ENCODE data around the gene CAPN10. TPM values are rescaled to one million over a fixed set of nuclear protein-coding genes. Genes with fewer than 3 reads are reported as not detected.

Gene CAPN10
- total RNA-seq, 1 donor from 2014 or later = 24.9 TPM

DNA sequence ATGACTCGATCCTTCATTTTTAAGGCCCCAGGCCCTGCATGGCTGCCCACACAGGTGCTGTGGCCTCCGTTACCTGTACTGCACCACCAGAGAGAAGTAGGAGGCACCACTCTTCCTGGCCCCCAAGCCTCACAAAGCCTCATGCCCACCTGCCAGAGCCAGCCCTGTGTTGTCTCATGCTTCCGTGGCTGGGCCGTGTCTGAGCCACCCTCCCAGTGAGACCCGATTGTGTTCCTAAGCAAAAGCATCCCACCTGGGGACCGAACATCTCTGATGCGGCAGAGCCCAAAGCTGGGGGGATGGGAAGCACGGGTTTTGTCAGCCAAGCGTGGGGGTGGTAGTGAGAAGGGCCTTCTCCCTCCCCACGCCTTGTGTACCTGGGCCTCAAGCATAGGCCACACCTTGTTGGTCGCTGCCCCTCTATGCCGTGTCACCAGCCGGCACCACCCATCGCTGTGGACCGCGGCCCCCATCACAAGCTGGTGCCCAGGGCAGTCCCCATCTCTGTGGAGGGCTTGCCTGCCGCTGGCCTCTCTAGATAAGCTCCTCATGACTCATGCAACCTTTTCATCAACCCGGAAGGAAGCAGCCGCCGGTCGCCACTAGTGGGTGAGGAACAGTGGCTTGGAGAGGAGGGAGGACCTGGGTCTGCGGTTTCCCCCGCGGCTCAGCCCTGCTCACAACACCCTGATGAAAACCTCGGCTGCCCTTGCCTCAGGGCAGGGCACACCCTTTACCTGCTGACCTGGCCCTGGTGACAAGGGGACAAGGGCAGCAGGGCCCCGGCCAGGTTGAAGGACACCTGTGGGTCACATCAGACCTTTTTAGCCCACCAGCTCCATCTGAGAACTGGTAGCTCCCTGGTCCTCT, 21.0 kb upstream of the CAPN10 start:
- Mint-ChIP-seq H3K4me3 (ENCODE audit: unreplicated experiment) (peak overlapping the region; percentile 8), H3K36me3 (ENCODE audit: low read depth, unreplicated experiment) (no peaks in the 10 kb centered on the region), H3K9me3 (ENCODE audit: unreplicated experiment) (no peaks in the 10 kb centered on the region), H3K27ac (ENCODE audit: unreplicated experiment) (peak overlapping the region; percentile 79), H3K4me1 (ENCODE audit: low read depth, unreplicated experiment) (peaks cover 18% of the 10 kb centered on the region), H3K27me3 (ENCODE audit: low read depth, unreplicated experiment) (no peaks in the 10 kb centered on the region)
- no peak overlapping the region for H3K4me3 ChIP-seq (ENCODE audit: insufficient read depth, low read depth, low read length)
- peaks cover 7% of the 10 kb centered on the region for H3K79me2 ChIP-seq (ENCODE audit: insufficient read depth, low read length)
- no peaks in the 10 kb centered on the region for H3K36me3 ChIP-seq (ENCODE audit: insufficient read depth, low read length)
- H3K27ac ChIP-seq (ENCODE audit: low read depth, low read length) = no peak overlapping the region
- peaks cover 16% of the 10 kb centered on the region for H4K20me1 ChIP-seq (ENCODE audit: insufficient read depth, low read length)
- H2AFZ ChIP-seq (ENCODE audit: low read depth, low read length) = peak overlapping the region; percentile 62
- no peak for FAIRE-seq
- no peak for TF ChIP-seq EZH2 (IDR thresholded peaks at IDR 0.05; ENCODE audit: insufficient read depth, low read length)
- TF ChIP-seq, protein P1, sequence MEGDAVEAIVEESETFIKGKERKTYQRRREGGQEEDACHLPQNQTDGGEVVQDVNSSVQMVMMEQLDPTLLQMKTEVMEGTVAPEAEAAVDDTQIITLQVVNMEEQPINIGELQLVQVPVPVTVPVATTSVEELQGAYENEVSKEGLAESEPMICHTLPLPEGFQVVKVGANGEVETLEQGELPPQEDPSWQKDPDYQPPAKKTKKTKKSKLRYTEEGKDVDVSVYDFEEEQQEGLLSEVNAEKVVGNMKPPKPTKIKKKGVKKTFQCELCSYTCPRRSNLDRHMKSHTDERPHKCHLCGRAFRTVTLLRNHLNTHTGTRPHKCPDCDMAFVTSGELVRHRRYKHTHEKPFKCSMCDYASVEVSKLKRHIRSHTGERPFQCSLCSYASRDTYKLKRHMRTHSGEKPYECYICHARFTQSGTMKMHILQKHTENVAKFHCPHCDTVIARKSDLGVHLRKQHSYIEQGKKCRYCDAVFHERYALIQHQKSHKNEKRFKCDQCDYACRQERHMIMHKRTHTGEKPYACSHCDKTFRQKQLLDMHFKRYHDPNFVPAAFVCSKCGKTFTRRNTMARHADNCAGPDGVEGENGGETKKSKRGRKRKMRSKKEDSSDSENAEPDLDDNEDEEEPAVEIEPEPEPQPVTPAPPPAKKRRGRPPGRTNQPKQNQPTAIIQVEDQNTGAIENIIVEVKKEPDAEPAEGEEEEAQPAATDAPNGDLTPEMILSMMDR (IDR thresholded peaks at IDR 0.05; ENCODE audit: insufficient read depth, low read depth, low read length) = no peak
- no peaks in the 10 kb centered on the region for H3K9me3 ChIP-seq (ENCODE audit: insufficient read depth, low read depth, low read length)
- H3K4me2 ChIP-seq (ENCODE audit: low read length) = peak overlapping the region; percentile 70
- H3K9ac ChIP-seq (ENCODE audit: low read length) = peak overlapping the region; percentile 39
- H3K4me1 ChIP-seq (ENCODE audit: insufficient read depth, low read length) = peaks cover 32% of the 10 kb centered on the region
- no peaks in the 10 kb centered on the region for H3K27me3 ChIP-seq (ENCODE audit: insufficient read depth, low read length)
- peak; percentile 54 for DNase-seq (ENCODE audit: low read depth)

DNA sequence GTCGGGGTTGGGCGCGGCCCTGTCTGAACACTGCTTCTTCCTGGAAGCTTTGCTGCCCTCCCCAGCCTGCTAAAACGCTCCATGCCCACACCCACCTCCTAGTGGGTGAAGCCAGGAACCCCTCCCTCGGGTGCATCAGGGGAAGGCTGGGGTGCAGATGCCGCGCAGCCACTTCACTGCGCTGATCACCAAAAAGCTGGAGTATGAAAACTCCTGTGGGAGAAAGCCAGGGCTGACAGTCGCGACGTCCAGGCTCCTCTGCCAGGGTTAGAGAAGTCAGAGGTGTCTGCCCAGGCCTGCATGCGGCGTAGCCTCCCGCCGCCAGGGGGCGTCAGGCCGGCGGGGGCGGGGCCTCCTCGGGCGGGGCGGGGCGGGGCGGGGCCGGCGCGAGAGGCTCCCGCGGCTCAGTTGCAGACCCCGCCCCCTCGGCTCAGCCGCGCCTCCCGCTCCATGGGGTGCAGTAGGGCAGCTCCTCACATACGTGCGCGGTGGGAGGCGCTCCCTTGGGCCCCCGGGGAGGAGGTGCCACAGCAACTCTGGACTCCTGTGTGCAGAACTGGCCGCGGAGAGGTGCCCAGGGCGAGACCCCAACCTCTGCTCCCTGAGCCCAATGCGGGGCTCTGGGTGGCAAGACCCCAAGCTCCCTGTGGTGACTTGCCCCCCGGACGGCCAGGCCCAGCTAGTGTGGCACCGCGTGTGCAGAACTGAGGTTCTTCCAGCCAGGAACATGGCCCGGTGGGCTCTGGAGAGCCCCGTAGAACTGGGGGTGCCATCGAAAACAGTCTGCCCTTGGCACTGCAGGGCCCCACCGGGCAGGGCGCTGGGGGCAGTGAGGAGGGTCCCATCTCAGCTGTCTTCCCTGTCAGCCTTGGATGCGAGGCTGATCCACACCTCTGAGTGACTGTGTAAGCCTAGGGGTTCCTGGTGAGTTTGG, 20.1 kb upstream of the CAPN10 start:
- Histone ChIP-seq H4K20me1 (ENCODE audit: insufficient read depth, low read length) (peaks cover 25% of the 10 kb centered on the region), H3K9ac (ENCODE audit: low read length) (peak overlapping the region; percentile 39), H3K79me2 (ENCODE audit: insufficient read depth, low read length) (peaks cover 7% of the 10 kb centered on the region), H3K9me3 (ENCODE audit: insufficient read depth, low read depth, low read length) (no peaks in the 10 kb centered on the region), H3K27me3 (ENCODE audit: insufficient read depth, low read length) (no peaks in the 10 kb centered on the region), H2AFZ (ENCODE audit: low read depth, low read length) (peak overlapping the region; percentile 62), H3K4me2 (ENCODE audit: low read length) (peak overlapping the region; percentile 97), H3K4me1 (ENCODE audit: insufficient read depth, low read length) (peaks cover 29% of the 10 kb centered on the region), H3K36me3 (ENCODE audit: insufficient read depth, low read length) (no peaks in the 10 kb centered on the region), H3K4me3 (ENCODE audit: insufficient read depth, low read depth, low read length) (no peak overlapping the region), H3K27ac (ENCODE audit: low read depth, low read length) (no peak overlapping the region)
- DNase-seq (ENCODE audit: low read depth) = peak; percentile 51
- Mint-ChIP-seq H3K27me3 (ENCODE audit: low read depth, unreplicated experiment) (no peaks in the 10 kb centered on the region), H3K4me1 (ENCODE audit: low read depth, unreplicated experiment) (peaks cover 16% of the 10 kb centered on the region), H3K4me3 (ENCODE audit: unreplicated experiment) (peak overlapping the region; percentile 91), H3K36me3 (ENCODE audit: low read depth, unreplicated experiment) (no peaks in the 10 kb centered on the region), H3K9me3 (ENCODE audit: unreplicated experiment) (no peaks in the 10 kb centered on the region), H3K27ac (ENCODE audit: unreplicated experiment) (no peak overlapping the region)
- TF ChIP-seq, protein P1 (IDR thresholded peaks at IDR 0.05; ENCODE audit: insufficient read depth, low read depth, low read length) = peak; percentile 20
- TF ChIP-seq EZH2 (IDR thresholded peaks at IDR 0.05; ENCODE audit: insufficient read depth, low read length) = no peak
- no peak for FAIRE-seq
